Jurkat, Clone E6-1 (cell line): ENCODE measurements around the gene WNT7B. TPM values are rescaled to one million over a fixed set of nuclear protein-coding genes. Genes with fewer than 3 reads are reported as not detected.

Experiments used
- DNase-seq: peaks from one replicate; pipeline ENCODE4 v3.0.0-alpha.2; 2011; ENCODE audit warnings: low read depth, low spot score
- H3K4me3 ChIP-seq: 2 replicates; pipeline ENCODE4 v1.5.1; 2011; ENCODE audit warnings: mild to moderate bottlenecking, low read length, control low read depth, moderate library complexity
- polyA plus RNA-seq: library from polyadenylated mRNA; unstranded; fragments of >200 nt; gene quantifications from one replicate; pipeline ENCODE4 v1.2.1, GENCODE V29; 2012; ENCODE audit warnings: missing spikeins; ENCODE audit not compliant: insufficient read length, insufficient read depth

Gene WNT7B
- polyA plus RNA-seq: not detected

- no peak for DNase-seq
- H3K4me3 ChIP-seq: no peak within 1 kb of the TSS
Measured at GRCh38 chr22:45977003-45977411, at the start of gene WNT7B. TSS of gene WNT7B (minus strand) at chr22:45977162. CDS start at chr22:45976754, 408 bp downstream.

- no peak overlapping the region for H3K4me3 ChIP-seq
- DNase-seq: no peak
Measured at GRCh38 chr22:46025973-46026898, 49.3 kb upstream of the WNT7B start.

- no peak for DNase-seq
- H3K4me3 ChIP-seq: no peak overlapping the region
Measured at GRCh38 chr22:46025225-46025972, 48.4 kb upstream of the WNT7B start.

GRCh38 chr22:46024136-46024840 lies 47.3 kb upstream of the WNT7B start:
- DNase-seq: no peak
- H3K4me3 ChIP-seq: no peak overlapping the region

GRCh38 chr22:46023558-46023981 lies 46.6 kb upstream of the WNT7B start:
- no peak overlapping the region for H3K4me3 ChIP-seq
- no peak for DNase-seq

GRCh38 chr22:46022881-46023512 lies 46.0 kb upstream of the WNT7B start:
- no peak for DNase-seq
- H3K4me3 ChIP-seq: no peak overlapping the region

- no peak for DNase-seq
- no peak overlapping the region for H3K4me3 ChIP-seq
Measured at GRCh38 chr22:46021577-46021976, 44.6 kb upstream of the WNT7B start.

- H3K4me3 ChIP-seq: no peak overlapping the region
- no peak for DNase-seq
Measured at GRCh38 chr22:46019351-46019750, 42.4 kb upstream of the WNT7B start.

GRCh38 chr22:46018859-46019258 lies 41.9 kb upstream of the WNT7B start:
- DNase-seq: no peak
- H3K4me3 ChIP-seq: no peak overlapping the region

GRCh38 chr22:46017166-46017565 lies 40.2 kb upstream of the WNT7B start:
- no peak overlapping the region for H3K4me3 ChIP-seq
- no peak for DNase-seq

- H3K4me3 ChIP-seq: peak overlapping the region; percentile 82
Measured at GRCh38 chr22:46013460-46014416, 36.8 kb upstream of the WNT7B start.

GRCh38 chr22:46012881-46013281 lies 35.9 kb upstream of the WNT7B start:
- no peak for DNase-seq
- peak overlapping the region; percentile 82 for H3K4me3 ChIP-seq

More at GRCh38 chr22:46013460-46014416, 36.8 kb upstream of the WNT7B start:
- DNase-seq: peak; percentile 69

GRCh38 chr22:46012182-46012880 lies 35.4 kb upstream of the WNT7B start:
- H3K4me3 ChIP-seq: no peak overlapping the region
- no peak for DNase-seq

- no peak overlapping the region for H3K4me3 ChIP-seq
- DNase-seq: no peak
Measured at GRCh38 chr22:46011627-46012181, 34.7 kb upstream of the WNT7B start.

- DNase-seq: no peak
- H3K4me3 ChIP-seq: no peak overlapping the region
Measured at GRCh38 chr22:46010951-46011626, 34.1 kb upstream of the WNT7B start.

GRCh38 chr22:46010207-46010867 lies 33.4 kb upstream of the WNT7B start:
- no peak for DNase-seq

More at GRCh38 chr22:46010207-46010867, 33.4 kb upstream of the WNT7B start:
- no peak overlapping the region for H3K4me3 ChIP-seq
